ENCODE data around the gene RBCK1.

GRCh38 chr20:375265-375889 lies 32.7 kb upstream of the RBCK1 start:
- TF ChIP-seq CTCF (conservative IDR thresholded peaks at IDR 0.05; ENCODE audit: low read depth, low read length) (no peak), RAD21 (IDR thresholded peaks at IDR 0.05; ENCODE audit: low read length) (no peak), RFX5 (IDR thresholded peaks at IDR 0.05; ENCODE audit: low read depth, low read length) (no peak), MAFK (IDR thresholded peaks at IDR 0.05; ENCODE audit: low read depth, low read length) (no peak), POLR2A (IDR thresholded peaks at IDR 0.05; ENCODE audit: low read depth, low read length) (no peak), ELK1 (IDR thresholded peaks at IDR 0.05; ENCODE audit: borderline replicate concordance, low read depth, low read length) (no peak), CHD1 (IDR thresholded peaks at IDR 0.05; ENCODE audit: low read depth, low read length) (no peak), BHLHE40 (IDR thresholded peaks at IDR 0.05; ENCODE audit: low read depth, low read length) (no peak), SMC3 (IDR thresholded peaks at IDR 0.05; ENCODE audit: low read depth, low read length) (no peak), MAZ (IDR thresholded peaks at IDR 0.05; ENCODE audit: borderline replicate concordance, low read depth, low read length) (no peak), CEBPB (IDR thresholded peaks at IDR 0.05; ENCODE audit: low read depth, low read length) (no peak)

All from IMR-90 (cell line).